Measurements from ENCODE around the gene CFAP70. TPM values are rescaled to one million over a fixed set of nuclear protein-coding genes. Genes with fewer than 3 reads are reported as not detected.

Gene CFAP70
- total and polyA plus RNA-seq, 2 of the 8 experiments (the other 6 are each of a cell fraction or from before 2014, with no cell fraction given): 0.21 to 0.30 TPM

DNA sequence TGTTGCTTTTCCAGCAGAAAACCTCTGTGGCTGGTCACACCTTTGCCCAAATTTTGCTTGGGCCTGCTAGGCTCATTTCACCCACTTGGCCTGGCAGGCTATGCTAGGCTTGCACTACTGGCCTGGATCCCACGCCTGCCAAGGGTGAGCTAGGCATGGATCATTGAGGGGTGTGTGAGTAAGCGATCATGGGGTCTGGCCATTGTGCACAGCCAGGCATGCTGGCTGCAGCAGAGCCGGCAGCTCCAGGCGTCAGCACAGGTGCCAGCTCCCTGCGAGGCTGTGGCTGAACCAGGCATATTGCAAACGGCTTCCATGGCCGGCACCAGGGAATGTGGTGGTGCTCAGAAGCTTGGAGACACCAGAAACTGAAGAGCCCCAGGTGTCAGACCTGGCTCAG lies 19.2 kb downstream of the CFAP70 start:
- no peak overlapping the region for H2BK20ac ChIP-seq (ENCODE audit: low read length)
- H3K56ac ChIP-seq (replicated peaks; ENCODE audit: insufficient read length, low read depth, low read length): no peak overlapping the region
- no peak overlapping the region for H3K4me2 ChIP-seq (ENCODE audit: insufficient read depth in 1 of 2, low read depth in 2 of 2, low read length in 2 of 2)
- ChIA-PET CTCF (ENCODE audit: partially characterized antibody) (interaction anchor here (0.9 kb wide), 1 partner anchor 86 kb away, joined by 3 read pairs; no protein-coding TSS in a partner anchor), POLR2A (ENCODE audit: partially characterized antibody) (interaction anchor here (1.4 to 1.5 kb wide), 2 partner anchors 8 to 92 kb away, joined by 4 to 6 read pairs; partner anchors contain the start of gene DNAJC9)
- H4K8ac ChIP-seq (ENCODE audit: extremely low read depth, insufficient read depth, low read length): peak overlapping the region; percentile 69; the same call in 1 of the 2 replicates
- H3K4me3 ChIP-seq (ENCODE audit: extremely low read depth in 1 of 4, insufficient read depth in 2 of 4, low read depth in 3 of 4, low read length in 4 of 4): no peak overlapping the region
- H3K23ac ChIP-seq (ENCODE audit: insufficient read length): no peak overlapping the region
- H2BK120ac ChIP-seq (replicated peaks; ENCODE audit: low read depth, low read length): no peak overlapping the region
- no peak overlapping the region for H2BK12ac ChIP-seq (ENCODE audit: low read depth, low read length)
- no peak overlapping the region for H4K5ac ChIP-seq (ENCODE audit: insufficient read length, low read depth, low read length)
- H4K20me1 ChIP-seq (replicated peaks in 1 of 2; ENCODE audit: control insufficient read depth in 1 of 2, insufficient read depth in 2 of 2, low read length in 2 of 2): no peaks in the 10 kb centered on the region
- H3K9ac ChIP-seq (replicated peaks in 1 of 4; ENCODE audit: extremely low read depth in 1 of 4, low read depth in 3 of 4, low read length in 3 of 4): no peak overlapping the region
- no peak overlapping the region for H4K91ac ChIP-seq (replicated peaks; ENCODE audit: insufficient read length, low read length)
- no peak overlapping the region for H2BK15ac ChIP-seq (ENCODE audit: low read length)
- no peaks in the 10 kb centered on the region for H3K27me3 ChIP-seq (replicated peaks in 1 of 4; ENCODE audit: control insufficient read depth in 3 of 4, extremely low read depth in 1 of 4, insufficient read depth in 3 of 4, low read length in 3 of 4)
- H2BK5ac ChIP-seq (ENCODE audit: low read depth, low read length): no peak overlapping the region
- no peak overlapping the region for H2AK5ac ChIP-seq (ENCODE audit: low read depth, low read length)
- H3K23me2 ChIP-seq (ENCODE audit: low read depth, low read length): no peaks in the 10 kb centered on the region
- FAIRE-seq (no peak), DNase-seq (ENCODE audit: low read depth in 1 of 2, low spot score in 2 of 2) (no peak)
- 89% methylated on average over 7 of the region's 7 CpGs; no CpG with 5 or more reads in 1 of the 2 experiments for WGBS, 2 experiments (ENCODE audit: extremely low coverage in 1 of 2, insufficient coverage in 1 of 2, insufficient read length in 1 of 2, insufficient replicate concordance in 2 of 2, low coverage in 1 of 2, low lambda C conversion rate in 2 of 2, missing lambda C conversion rate in 1 of 2)
- no peak overlapping the region for H3K18ac ChIP-seq (ENCODE audit: extremely low read depth, low read length)
- no peak overlapping the region for H3K14ac ChIP-seq (ENCODE audit: insufficient read length)
- no peaks in the 10 kb centered on the region for H3K79me2 ChIP-seq (ENCODE audit: control insufficient read depth in 1 of 2, insufficient read depth in 2 of 2, low read length in 2 of 2)
- no peak overlapping the region for H3K4ac ChIP-seq (replicated peaks; ENCODE audit: insufficient read length, low read depth, low read length)
- H3K4me1 ChIP-seq (replicated peaks in 1 of 4; ENCODE audit: control insufficient read depth in 3 of 4, insufficient read depth in 4 of 4, low read length in 3 of 4): no peaks in the 10 kb centered on the region; a peak in 1 of 7 replicates
- H3K27ac ChIP-seq (ENCODE audit: low read depth, low read length): no peak overlapping the region
- H2AFZ ChIP-seq (ENCODE audit: low read length): 0 out of 2 replicates have a peak overlapping the region, but pooled peaks have one; percentile 57
- H3K36me3 ChIP-seq (ENCODE audit: control insufficient read depth in 2 of 4, insufficient read depth in 4 of 4, low read length in 3 of 4): no peaks in the 10 kb centered on the region
- no peaks in the 10 kb centered on the region for H3K9me3 ChIP-seq (ENCODE audit: insufficient read depth in 2 of 2, low read depth in 1 of 2, low read length in 1 of 2)
- no peaks in the 10 kb centered on the region for H3K79me1 ChIP-seq (ENCODE audit: low read depth, low read length)
- TF ChIP-seq SUZ12 (IDR thresholded peaks at IDR 0.05; ENCODE audit: low read length) (no peak), YY1 (IDR thresholded peaks at IDR 0.05; ENCODE audit: low read depth, low read length) (no peak), GABPA (IDR thresholded peaks at IDR 0.05; ENCODE audit: borderline replicate concordance, insufficient read depth, low read length) (no peak), FOSL1 (IDR thresholded peaks at IDR 0.05; ENCODE audit: insufficient read depth, low read depth, low read length) (no peak), TBP (IDR thresholded peaks at IDR 0.05; ENCODE audit: low read depth, low read length) (no peak), CHD1 (IDR thresholded peaks at IDR 0.05; ENCODE audit: low read depth, low read length) (no peak), KDM1A (IDR thresholded peaks at IDR 0.05; ENCODE audit: borderline replicate concordance, low read length) (no peak), RXRA (IDR thresholded peaks at IDR 0.05; ENCODE audit: insufficient read depth, low read depth, low read length) (no peak), CTBP2 (IDR thresholded peaks at IDR 0.05; ENCODE audit: borderline replicate concordance, insufficient read depth, insufficient read length, low read length) (no peak), SIN3A (conservative IDR thresholded peaks at IDR 0.05 in 1 of 2, IDR thresholded peaks at IDR 0.05 in 1 of 2; ENCODE audit: low read depth in 1 of 2, low read length in 2 of 2) (no peak)
- TF ChIP-seq, protein P1, sequence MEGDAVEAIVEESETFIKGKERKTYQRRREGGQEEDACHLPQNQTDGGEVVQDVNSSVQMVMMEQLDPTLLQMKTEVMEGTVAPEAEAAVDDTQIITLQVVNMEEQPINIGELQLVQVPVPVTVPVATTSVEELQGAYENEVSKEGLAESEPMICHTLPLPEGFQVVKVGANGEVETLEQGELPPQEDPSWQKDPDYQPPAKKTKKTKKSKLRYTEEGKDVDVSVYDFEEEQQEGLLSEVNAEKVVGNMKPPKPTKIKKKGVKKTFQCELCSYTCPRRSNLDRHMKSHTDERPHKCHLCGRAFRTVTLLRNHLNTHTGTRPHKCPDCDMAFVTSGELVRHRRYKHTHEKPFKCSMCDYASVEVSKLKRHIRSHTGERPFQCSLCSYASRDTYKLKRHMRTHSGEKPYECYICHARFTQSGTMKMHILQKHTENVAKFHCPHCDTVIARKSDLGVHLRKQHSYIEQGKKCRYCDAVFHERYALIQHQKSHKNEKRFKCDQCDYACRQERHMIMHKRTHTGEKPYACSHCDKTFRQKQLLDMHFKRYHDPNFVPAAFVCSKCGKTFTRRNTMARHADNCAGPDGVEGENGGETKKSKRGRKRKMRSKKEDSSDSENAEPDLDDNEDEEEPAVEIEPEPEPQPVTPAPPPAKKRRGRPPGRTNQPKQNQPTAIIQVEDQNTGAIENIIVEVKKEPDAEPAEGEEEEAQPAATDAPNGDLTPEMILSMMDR (IDR thresholded peaks at IDR 0.05; ENCODE audit: control extremely low read depth in 1 of 3, insufficient read depth in 1 of 3, low read depth in 1 of 3, low read length in 3 of 3): no peak
